DND-41 (cell line): Measurements from ENCODE around the gene SPATS2L.

Experiments used
- ATAC-seq: fragments of 200-7000 bp; cut with Tn5 transposase; 3 replicates; pipeline ENCODE4 v1.9.1; 2021; ENCODE audit warnings: low read depth; ENCODE audit not compliant: insufficient read depth
- DNase-seq: peaks from one replicate; pipeline ENCODE4 v3.0.0-alpha.2; 2020
- H2AFZ ChIP-seq: 2 replicates; pipeline ENCODE4 v1.6.0; 2012; ENCODE audit warnings: low read depth, low read length
- H3K27ac ChIP-seq: 2 replicates; pipeline ENCODE4 v1.5.1; 2012; ENCODE audit warnings: low read length, inconsistent platforms
- H3K27me3 ChIP-seq: fragments of 200-600 bp; sonication (generic); 2 replicates; pipeline ENCODE4 v1.6.0; 2012; ENCODE audit warnings: low read length, mild to moderate bottlenecking, inconsistent platforms; ENCODE audit not compliant: insufficient read depth, poor library complexity
- H3K36me3 ChIP-seq: 2 replicates; pipeline ENCODE4 v1.5.1; 2012; ENCODE audit warnings: low read length, inconsistent platforms; ENCODE audit not compliant: insufficient read depth
- H3K4me1 ChIP-seq: 2 replicates; pipeline ENCODE4 v1.5.1; 2012; ENCODE audit warnings: mild to moderate bottlenecking, low read length; ENCODE audit not compliant: insufficient read depth
- H3K4me2 ChIP-seq: 2 replicates; pipeline ENCODE4 v1.6.0; 2012; ENCODE audit warnings: mild to moderate bottlenecking, moderate library complexity, low read length, inconsistent platforms; ENCODE audit not compliant: insufficient read depth
- H3K4me3 ChIP-seq, 2 experiments: fragments of 200-600 bp in 1 of 2; shearing (Covaris generic) in 1 of 2; 2 replicates each; pipeline ENCODE4 v1.5.1; 2012 to 2016; ENCODE audit warnings: inconsistent platforms in 2 of 2, low read length in 2 of 2, mild to moderate bottlenecking in 2 of 2, low read depth in 1 of 2, moderate library complexity in 1 of 2
- H3K79me2 ChIP-seq: 2 replicates; pipeline ENCODE4 v1.6.0; 2012; ENCODE audit warnings: low read length, inconsistent platforms; ENCODE audit not compliant: insufficient read depth
- H3K9ac ChIP-seq: 2 replicates; pipeline ENCODE4 v1.6.0; 2012; ENCODE audit warnings: low read depth, mild to moderate bottlenecking, inconsistent platforms, low read length, moderate library complexity
- H3K9me3 ChIP-seq: 2 replicates; pipeline ENCODE4 v1.5.1; 2012; ENCODE audit warnings: low read length, moderate library complexity, mild to moderate bottlenecking, inconsistent platforms; ENCODE audit not compliant: insufficient read depth, severe bottlenecking
- H4K20me1 ChIP-seq: 2 replicates; pipeline ENCODE4 v1.6.0; 2012; ENCODE audit warnings: low read length; ENCODE audit not compliant: insufficient read depth
- CTCF ChIP-seq: IDR thresholded peaks from 2 replicates; pipeline ENCODE4 v1.5.1; 2012; ENCODE audit warnings: borderline replicate concordance, low read length, moderate library complexity, mild to moderate bottlenecking; ENCODE audit not compliant: poor library complexity, severe bottlenecking; ENCODE audit errors: extremely low read depth
- EZH2 ChIP-seq: IDR thresholded peaks from 3 replicates; pipeline ENCODE4 v1.6.1; 2012; ENCODE audit warnings: borderline replicate concordance, low read depth, mild to moderate bottlenecking, moderate library complexity, low read length, inconsistent platforms; ENCODE audit not compliant: severe bottlenecking

The SPATS2L gene

GRCh38 chr2:200476836-200477235 is 170.3 kb downstream of the SPATS2L start:
- Histone ChIP-seq H3K27me3 (peaks cover 4% of the 10 kb centered on the region), H3K9ac (no peak overlapping the region), H3K4me2 (no peak overlapping the region), H3K4me3 (no peak overlapping the region), H3K27ac (no peak overlapping the region), H2AFZ (no peak overlapping the region), H3K36me3 (no peaks in the 10 kb centered on the region), H3K79me2 (no peaks in the 10 kb centered on the region), H3K4me1 (no peaks in the 10 kb centered on the region), H4K20me1 (no peaks in the 10 kb centered on the region), H3K9me3 (no peaks in the 10 kb centered on the region)
- DNase-seq: no peak
- TF ChIP-seq EZH2 (no peak), CTCF (no peak)
- ATAC-seq: no peak

DNA sequence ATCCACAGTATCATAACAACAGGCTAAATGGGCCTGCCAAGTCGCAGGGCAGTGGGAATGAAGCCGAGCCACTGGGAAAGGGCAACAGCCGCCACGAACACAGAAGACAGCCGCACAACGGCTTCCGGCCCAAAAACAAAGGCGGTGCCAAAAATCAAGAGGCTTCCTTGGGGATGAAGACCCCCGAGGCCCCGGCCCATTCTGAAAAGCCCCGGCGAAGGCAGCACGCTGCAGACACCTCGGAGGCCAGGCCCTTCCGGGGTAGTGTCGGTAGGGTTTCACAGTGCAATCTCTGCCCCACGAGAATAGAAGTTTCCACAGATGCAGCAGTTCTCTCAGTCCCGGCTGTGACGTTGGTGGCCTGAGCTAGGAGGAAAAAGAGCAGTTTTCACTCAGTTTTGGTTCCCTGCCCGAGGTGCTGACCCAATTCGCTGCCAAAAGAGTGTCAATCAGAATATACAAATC is 171.2 kb downstream of the SPATS2L start:
- Histone ChIP-seq H3K4me2 (no peak overlapping the region), H3K4me1 (no peaks in the 10 kb centered on the region), H3K9ac (no peak overlapping the region), H3K27me3 (peaks cover 4% of the 10 kb centered on the region), H3K27ac (no peak overlapping the region), H3K36me3 (no peaks in the 10 kb centered on the region), H2AFZ (no peak overlapping the region), H3K79me2 (no peaks in the 10 kb centered on the region), H4K20me1 (no peaks in the 10 kb centered on the region), H3K9me3 (no peaks in the 10 kb centered on the region), H3K4me3 (no peak overlapping the region)
- DNase-seq (no peak), ATAC-seq (no peak)
- no peak for TF ChIP-seq EZH2
- no peak for TF ChIP-seq CTCF

DNA sequence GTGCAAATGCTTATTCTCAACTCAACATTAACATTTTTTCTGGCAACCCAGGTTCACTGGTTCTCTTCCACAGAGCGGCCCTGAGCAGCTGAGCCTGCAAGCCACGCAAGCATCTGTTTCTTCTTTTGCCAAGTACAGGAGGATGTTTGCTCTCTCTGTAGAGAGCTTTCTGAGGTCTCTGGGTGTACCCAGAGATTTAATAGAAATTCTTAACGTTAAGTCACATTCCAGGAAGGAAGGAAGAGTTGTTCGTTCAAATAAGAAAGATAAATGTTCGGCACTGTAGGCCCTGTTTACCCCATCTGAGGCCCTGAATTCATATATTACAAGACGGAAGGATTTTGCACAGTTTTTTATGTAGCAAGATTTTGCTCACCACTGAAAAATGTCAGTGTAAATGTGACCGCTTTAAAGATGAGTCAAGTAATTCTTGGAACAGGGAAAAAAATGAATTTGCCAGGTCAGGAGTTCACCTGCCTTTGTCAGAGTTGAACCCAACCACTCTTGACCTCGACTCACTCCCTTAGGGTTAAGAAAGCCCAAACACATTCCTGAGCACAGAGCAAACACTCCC is 173.3 kb downstream of the SPATS2L start:
- no peak overlapping the region for H3K27ac ChIP-seq
- TF ChIP-seq CTCF (no peak), EZH2 (no peak)
- H3K4me2 ChIP-seq: no peak overlapping the region
- no peak for ATAC-seq
- H3K36me3 ChIP-seq: no peaks in the 10 kb centered on the region
- H3K27me3 ChIP-seq: peaks cover 2% of the 10 kb centered on the region
- H3K4me3 ChIP-seq: no peak overlapping the region
- no peak overlapping the region for H2AFZ ChIP-seq
- H3K9me3 ChIP-seq: no peaks in the 10 kb centered on the region
- no peaks in the 10 kb centered on the region for H4K20me1 ChIP-seq
- H3K4me1 ChIP-seq: no peaks in the 10 kb centered on the region
- no peak overlapping the region for H3K9ac ChIP-seq
- DNase-seq: no peak
- H3K79me2 ChIP-seq: no peaks in the 10 kb centered on the region
